ENCODE results near the gene SHBG. TPM values are rescaled to one million over a fixed set of nuclear protein-coding genes. Genes with fewer than 3 reads are reported as not detected.

The SHBG gene
- total RNA-seq, 2 donors from 2014 or later: not detected

DNA sequence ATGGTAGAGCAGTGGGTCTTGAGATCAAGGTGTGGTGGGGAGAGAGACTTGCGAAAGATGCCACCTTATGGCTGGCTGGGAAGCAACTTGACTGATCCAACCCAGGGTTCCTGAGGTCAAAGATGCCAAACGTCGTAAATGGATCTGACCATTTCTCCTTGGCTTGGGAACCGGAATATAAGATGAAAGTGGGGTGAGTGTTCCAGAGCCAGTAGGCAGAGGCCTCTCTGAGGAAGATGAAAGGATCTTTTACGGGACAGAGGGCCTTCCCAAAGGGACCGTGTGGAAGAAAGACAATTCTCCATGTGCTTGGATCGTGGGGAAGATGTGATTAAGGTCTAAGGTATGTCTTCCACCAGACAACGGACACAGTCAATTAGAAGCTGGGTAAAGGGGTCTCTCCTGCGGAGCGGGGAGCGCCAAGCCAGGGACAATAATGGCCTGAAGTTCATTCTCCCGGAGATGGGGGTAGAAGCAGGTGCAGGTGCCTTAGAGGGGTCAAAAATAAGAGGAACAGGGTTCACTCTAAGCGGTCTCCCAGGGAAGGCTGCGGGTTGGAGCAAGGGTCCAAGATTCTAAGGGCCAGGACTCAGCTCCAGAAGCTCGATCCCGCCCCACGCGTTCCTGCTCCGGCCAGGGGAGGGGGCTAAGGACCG is 16.0 kb upstream of the SHBG start:
- ATAC-seq (ENCODE audit: insufficient number of reproducible peaks, low FRiP score, low read depth): no peak
- no peaks in the 10 kb centered on the region for H3K9me3 ChIP-seq
- H3K27ac ChIP-seq: peak overlapping the region; percentile 76 to 84
- DNase-seq (ENCODE audit: low spot score): no peak
- TF ChIP-seq, protein P1, sequence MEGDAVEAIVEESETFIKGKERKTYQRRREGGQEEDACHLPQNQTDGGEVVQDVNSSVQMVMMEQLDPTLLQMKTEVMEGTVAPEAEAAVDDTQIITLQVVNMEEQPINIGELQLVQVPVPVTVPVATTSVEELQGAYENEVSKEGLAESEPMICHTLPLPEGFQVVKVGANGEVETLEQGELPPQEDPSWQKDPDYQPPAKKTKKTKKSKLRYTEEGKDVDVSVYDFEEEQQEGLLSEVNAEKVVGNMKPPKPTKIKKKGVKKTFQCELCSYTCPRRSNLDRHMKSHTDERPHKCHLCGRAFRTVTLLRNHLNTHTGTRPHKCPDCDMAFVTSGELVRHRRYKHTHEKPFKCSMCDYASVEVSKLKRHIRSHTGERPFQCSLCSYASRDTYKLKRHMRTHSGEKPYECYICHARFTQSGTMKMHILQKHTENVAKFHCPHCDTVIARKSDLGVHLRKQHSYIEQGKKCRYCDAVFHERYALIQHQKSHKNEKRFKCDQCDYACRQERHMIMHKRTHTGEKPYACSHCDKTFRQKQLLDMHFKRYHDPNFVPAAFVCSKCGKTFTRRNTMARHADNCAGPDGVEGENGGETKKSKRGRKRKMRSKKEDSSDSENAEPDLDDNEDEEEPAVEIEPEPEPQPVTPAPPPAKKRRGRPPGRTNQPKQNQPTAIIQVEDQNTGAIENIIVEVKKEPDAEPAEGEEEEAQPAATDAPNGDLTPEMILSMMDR (IDR thresholded peaks at IDR 0.05): no peak
- peaks cover 4% of the 10 kb centered on the region for H3K36me3 ChIP-seq
- H3K4me3 ChIP-seq: peak overlapping the region; percentile 92
- H3K4me1 ChIP-seq (ENCODE audit: control insufficient read depth in 1 of 2, low read depth in 2 of 2): peaks cover 18 to 38% of the 10 kb centered on the region in 2 donors
- no peaks in the 10 kb centered on the region for H3K27me3 ChIP-seq (replicated peaks; ENCODE audit: insufficient read depth)

GRCh38 chr17:7614425-7615264 is 15.3 kb upstream of the SHBG start, which contains the start of gene FXR2:
FXR2 (minus strand) TSS chr17:7614897; CDS start chr17:7614532, 365 bp downstream.
- Histone ChIP-seq H3K36me3 (peaks cover 4% of the 10 kb centered on the region), H3K27me3 (replicated peaks; ENCODE audit: insufficient read depth) (no peaks in the 10 kb centered on the region), H3K4me3 (peak within 1 kb of the TSS; percentile 92), H3K27ac (peak within 1 kb of the TSS; percentile 76 to 84), H3K4me1 (ENCODE audit: control insufficient read depth in 1 of 2, low read depth in 2 of 2) (peaks cover 15 to 38% of the 10 kb centered on the region in 2 donors), H3K9me3 (no peaks in the 10 kb centered on the region)
- DNase-seq (ENCODE audit: low spot score): peak; percentile 98
- ATAC-seq (ENCODE audit: insufficient number of reproducible peaks, low FRiP score, low read depth): peak; percentile 98
- TF ChIP-seq, protein P1 (IDR thresholded peaks at IDR 0.05): peak; percentile 33

DNA sequence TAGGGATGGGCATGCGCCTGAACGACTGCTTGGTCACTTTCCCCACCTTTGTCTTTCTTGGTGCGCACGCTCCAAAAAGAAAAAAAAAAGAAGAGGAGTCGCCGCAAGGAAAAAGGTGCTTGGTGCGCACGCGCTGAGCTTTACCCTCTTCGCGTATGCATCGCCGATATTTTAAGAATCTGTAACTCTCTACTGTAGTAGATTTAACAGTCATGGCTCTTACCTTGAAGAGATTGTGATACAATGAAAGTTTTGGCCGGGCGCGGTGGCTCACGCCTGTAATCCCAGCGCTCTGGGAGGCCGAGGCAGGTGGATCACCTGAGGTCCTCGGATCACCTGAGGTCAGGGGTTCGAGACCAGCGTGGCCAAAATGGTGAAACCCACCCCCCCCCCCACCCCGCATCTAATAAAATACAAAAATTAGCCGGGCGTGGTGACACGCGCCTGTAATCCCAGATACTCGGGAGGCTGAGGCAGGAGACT is 14.6 kb upstream of the SHBG start:
- Histone ChIP-seq H3K4me1 (ENCODE audit: control insufficient read depth in 1 of 2, low read depth in 2 of 2) (peaks cover 15 to 38% of the 10 kb centered on the region in 2 donors), H3K27me3 (replicated peaks; ENCODE audit: insufficient read depth) (no peaks in the 10 kb centered on the region), H3K4me3 (peak overlapping the region; percentile 92), H3K9me3 (no peaks in the 10 kb centered on the region), H3K36me3 (peaks cover 4% of the 10 kb centered on the region), H3K27ac (peak overlapping the region; percentile 73 to 84)
- TF ChIP-seq, protein P1 (IDR thresholded peaks at IDR 0.05): no peak
- DNase-seq (ENCODE audit: low spot score): no peak
- no peak for ATAC-seq (ENCODE audit: insufficient number of reproducible peaks, low FRiP score, low read depth)

GRCh38 chr17:7618608-7619007 is 11.3 kb upstream of the SHBG start:
- DNase-seq (ENCODE audit: low spot score) (no peak), ATAC-seq (ENCODE audit: insufficient number of reproducible peaks, low FRiP score, low read depth) (no peak)
- TF ChIP-seq, protein P1 (IDR thresholded peaks at IDR 0.05): no peak
- Histone ChIP-seq H3K27me3 (replicated peaks; ENCODE audit: insufficient read depth) (no peaks in the 10 kb centered on the region), H3K27ac (no peak overlapping the region), H3K4me1 (ENCODE audit: control insufficient read depth in 1 of 2, low read depth in 2 of 2) (peaks cover 0 to 6% of the 10 kb centered on the region in 2 donors), H3K36me3 (no peaks in the 10 kb centered on the region), H3K4me3 (no peak overlapping the region), H3K9me3 (no peaks in the 10 kb centered on the region)

DNA sequence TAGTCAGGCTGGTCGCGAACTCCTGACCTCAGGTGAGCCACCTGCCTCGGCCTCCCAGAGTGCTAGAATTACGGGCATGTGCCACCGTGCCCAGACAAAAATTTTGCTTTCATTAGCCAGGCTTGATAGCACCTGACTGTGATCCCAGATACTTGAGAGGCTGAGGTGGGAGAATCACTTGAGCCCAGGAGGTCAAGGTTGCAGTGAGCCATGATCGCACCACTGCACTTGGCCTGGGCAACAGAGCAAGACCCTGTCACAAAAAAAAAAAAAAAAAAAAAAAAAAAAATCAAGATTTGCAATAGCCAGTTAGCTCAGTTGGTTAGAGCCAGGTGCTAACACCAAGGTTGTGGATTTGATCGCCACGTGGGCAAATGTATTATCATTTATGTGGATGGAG is 9.1 kb upstream of the SHBG start:
- H3K36me3 ChIP-seq: no peaks in the 10 kb centered on the region
- ATAC-seq (ENCODE audit: insufficient number of reproducible peaks, low FRiP score, low read depth): no peak
- H3K9me3 ChIP-seq: no peaks in the 10 kb centered on the region
- H3K27me3 ChIP-seq (replicated peaks; ENCODE audit: insufficient read depth): no peaks in the 10 kb centered on the region
- H3K4me1 ChIP-seq (ENCODE audit: control insufficient read depth in 1 of 2, low read depth in 2 of 2): no peaks in the 10 kb centered on the region
- no peak for DNase-seq (ENCODE audit: low spot score)
- H3K27ac ChIP-seq: no peak overlapping the region
- TF ChIP-seq, protein P1 (IDR thresholded peaks at IDR 0.05): no peak
- no peak overlapping the region for H3K4me3 ChIP-seq

All from thoracic aorta (tissue), 2 donors.